HCT116 (cell line): ENCODE measurements around the gene MAMSTR. TPM values are rescaled to one million over a fixed set of nuclear protein-coding genes. Genes with fewer than 3 reads are reported as not detected.
"Not testable (repeated sequence)": the region's sequence is repeated elsewhere in the genome, so short reads cannot be mapped to it uniquely, and the experiment has no call there.

Experiments used
- ATAC-seq: fragments of 200-7000 bp; cut with Tn5 transposase; 2 replicates; pipeline ENCODE4 v1.9.1; 2020; ENCODE audit warnings: mild to moderate bottlenecking, moderate library complexity
- BruUV-seq: library from RNA; stranded (reverse); fragments of 400-500 nt; replicated peaks from 2 replicates; lab custom pipeline; 2021; lab: Mats Ljungman, UMichigan
- CTCF ChIA-PET: fragments of 300-600 bp; sonication (Branson Sonifier 250); formaldehyde crosslinking; loops from one replicate; lab custom pipeline; 2021; ENCODE audit warnings: antibody characterized with exemption; lab: Charles Lee
- POLR2A ChIA-PET: fragments of 300-600, 350-600 bp; sonication (Branson Sonifier 250); formaldehyde crosslinking; loops from one replicate; lab custom pipeline; 2021; ENCODE audit warnings: antibody characterized with exemption; lab: Charles Lee
- RAD21 ChIA-PET, 2 experiments: fragments of 300-600 bp; sonication (Branson Sonifier 250); formaldehyde crosslinking; loops; one replicate each; lab custom pipeline; 2023; ENCODE audit warnings: low total read pairs in 2 of 2; ENCODE audit not compliant: uncharacterized antibody in 2 of 2, unreplicated experiment in 2 of 2, low non-redundant PET in 1 of 2; lab: Charles Lee
- DNase-seq: peaks from one replicate; pipeline ENCODE4 v3.0.0-alpha.2; 2010; ENCODE audit warnings: low read depth, low spot score
- H2AFZ ChIP-seq: fragments of 200-600 bp; shearing (Covaris generic), sonication (generic); 2 replicates; pipeline ENCODE4 v1.6.1; 2017; ENCODE audit warnings: low read depth, mixed run types, mixed read lengths, antibody characterized with exemption, low read length; ENCODE audit not compliant: poor library complexity, severe bottlenecking
- H3K27ac ChIP-seq: 2 replicates; pipeline ENCODE4 v1.5.1; 2012; ENCODE audit warnings: low read depth, low read length
- H3K27me3 ChIP-seq: fragments of 200-600 bp; sonication (generic); 2 replicates; pipeline ENCODE4 v1.6.1; 2016; ENCODE audit warnings: mixed run types, low read length, mixed read lengths; ENCODE audit not compliant: insufficient read depth
- H3K36me3 ChIP-seq, 2 experiments: fragments of 200-500 bp in 1 of 2; fragments of 200-600 bp in 1 of 2; sonication (Bioruptor generic) in 1 of 2; sonication (generic) in 1 of 2; 2 replicates each; pipeline versions ENCODE4 v1.5.1 to v1.6.1; 2014 to 2016; ENCODE audit warnings: low read length in 2 of 2, inconsistent platforms in 1 of 2, mixed read lengths in 1 of 2, mixed run types in 1 of 2; ENCODE audit not compliant: insufficient read depth in 2 of 2, control insufficient read depth in 1 of 2
- H3K4me1 ChIP-seq, 2 experiments: fragments of 200-600 bp in 1 of 2; sonication (generic) in 1 of 2; 2 replicates each; pipeline versions ENCODE4 v1.5.1 to v1.6.1; 2012 to 2017; ENCODE audit warnings: low read length in 2 of 2, inconsistent platforms in 1 of 2, mild to moderate bottlenecking in 1 of 2, mixed read lengths in 1 of 2, mixed run types in 1 of 2, moderate library complexity in 1 of 2; ENCODE audit not compliant: insufficient read depth in 2 of 2, control insufficient read depth in 1 of 2
- H3K4me2 ChIP-seq: fragments of 200-600 bp; sonication (generic); 2 replicates; pipeline ENCODE4 v1.6.1; 2017; ENCODE audit warnings: mixed run types, low read length, mixed read lengths
- H3K4me3 ChIP-seq, 2 experiments: fragments of 200-600 bp in 1 of 2; sonication (generic) in 1 of 2; replicated peaks in 1 of 2; 2 replicates each; pipeline ENCODE4 v1.5.1; 2011 to 2016; ENCODE audit warnings: low read length in 2 of 2, control low read depth in 1 of 2, low read depth in 1 of 2, mild to moderate bottlenecking in 1 of 2, mixed read lengths in 1 of 2, mixed run types in 1 of 2
- H3K79me2 ChIP-seq: fragments of 200-600 bp; sonication (generic); 2 replicates; pipeline ENCODE4 v1.6.1; 2017; ENCODE audit warnings: mild to moderate bottlenecking, mixed run types, low read length, moderate library complexity, mixed read lengths; ENCODE audit not compliant: insufficient read depth
- H3K9ac ChIP-seq: fragments of 200-600 bp; sonication (generic); 2 replicates; pipeline ENCODE4 v1.6.1; 2016; ENCODE audit warnings: low read length, mixed read lengths
- H3K9me2 ChIP-seq: fragments of 200-600 bp; sonication (generic), shearing (Covaris generic); 2 replicates; pipeline ENCODE4 v1.6.1; 2017; ENCODE audit warnings: mixed run types, mild to moderate bottlenecking, moderate library complexity; ENCODE audit not compliant: insufficient read depth
- H3K9me3 ChIP-seq, 2 experiments: fragments of 200-500 bp in 1 of 2; fragments of 200-600 bp in 1 of 2; sonication (Bioruptor generic) in 1 of 2; sonication (generic) in 1 of 2; 2 replicates each; pipeline ENCODE4 v1.6.1; 2014 to 2017; ENCODE audit warnings: low read length in 2 of 2, mixed read lengths in 2 of 2, inconsistent platforms in 1 of 2, low read depth in 1 of 2, mild to moderate bottlenecking in 1 of 2, mixed run types in 1 of 2, moderate library complexity in 1 of 2; ENCODE audit not compliant: control insufficient read depth in 1 of 2, insufficient read depth in 1 of 2
- H4K20me1 ChIP-seq: fragments of 200-600 bp; sonication (generic), shearing (Covaris generic); 2 replicates; pipeline ENCODE4 v1.6.1; 2017; ENCODE audit warnings: mixed run types, mild to moderate bottlenecking, moderate library complexity; ENCODE audit not compliant: insufficient read depth
- SRF ChIP-seq: IDR thresholded peaks from 2 replicates; pipeline ENCODE4 v1.6.1; 2012; ENCODE audit warnings: low read depth
- intact Hi-C: fragments of 100-400 bp; cut with micrococcal nuclease; formaldehyde crosslinking; loops from 2 replicates; pipeline ENCODE4 v1.10.0; 2022
- total RNA-seq: library from RNA; stranded (reverse); gene quantifications from one replicate; pipeline ENCODE4 v1.2.1, GENCODE V29; 2021; ENCODE audit not compliant: unreplicated experiment

The MAMSTR gene
- total RNA-seq, 1 experiment from 2014 or later: 1.3 TPM

GRCh38 chr19:48768994-48769713, 49.6 kb upstream of the MAMSTR start:
- ChIA-PET RAD21 (no interaction called here), POLR2A (interaction anchor here (1.2 kb wide), 1 partner anchor 123 kb away, joined by 3 read pairs; the partner anchor contains the start of gene CA11), CTCF (no interaction called here)
- no peaks in the 10 kb centered on the region for H3K27me3 ChIP-seq
- H3K9me3 ChIP-seq: no peaks in the 10 kb centered on the region
- no TSS peak for BruUV-seq
- no peaks in the 10 kb centered on the region for H3K36me3 ChIP-seq
- no peaks in the 10 kb centered on the region for H4K20me1 ChIP-seq
- no peaks in the 10 kb centered on the region for H3K9me2 ChIP-seq
- H3K4me1 ChIP-seq: peaks cover 12 to 25% of the 10 kb centered on the region in 2 experiments
- no peak overlapping the region for H3K4me3 ChIP-seq
- H3K4me2 ChIP-seq: no peak overlapping the region
- H3K27ac ChIP-seq: peak overlapping the region; percentile 74; the same call in 1 of the 2 replicates
- intact Hi-C loops: no loop called here
- no peak overlapping the region for H2AFZ ChIP-seq
- H3K79me2 ChIP-seq: no peaks in the 10 kb centered on the region
- no peak overlapping the region for H3K9ac ChIP-seq
- ATAC-seq (no peak), DNase-seq (no peak)
- TF ChIP-seq SRF: no peak

- RAD21 ChIA-PET, H2AFZ ChIP-seq, H3K27me3 ChIP-seq, H3K9ac ChIP-seq, H3K27ac ChIP-seq, POLR2A ChIA-PET, DNase-seq, H3K79me2 ChIP-seq, H3K9me3 ChIP-seq, H3K36me3 ChIP-seq, H3K4me2 ChIP-seq, CTCF ChIA-PET, ATAC-seq, H3K9me2 ChIP-seq, H4K20me1 ChIP-seq, BruUV-seq, intact Hi-C loops, H3K4me3 ChIP-seq: not testable (repeated sequence)
- H3K4me1 ChIP-seq: peaks cover 12 to 24% of the 10 kb centered on the region in 2 experiments
Observed at GRCh38 chr19:48768171-48768753, 48.7 kb upstream of the MAMSTR start.

- H3K79me2 ChIP-seq, POLR2A ChIA-PET, H2AFZ ChIP-seq, H3K9me3 ChIP-seq, DNase-seq, H3K27ac ChIP-seq, H3K9ac ChIP-seq, H3K9me2 ChIP-seq, CTCF ChIA-PET, BruUV-seq, H3K4me3 ChIP-seq, H4K20me1 ChIP-seq, H3K27me3 ChIP-seq, H3K36me3 ChIP-seq, RAD21 ChIA-PET, intact Hi-C loops, H3K4me2 ChIP-seq, ATAC-seq: not testable (repeated sequence)
- peaks cover 8 to 13% of the 10 kb centered on the region in 2 experiments; a peak in 3 of 4 replicates for H3K4me1 ChIP-seq
Observed at GRCh38 chr19:48765816-48766215, 46.3 kb upstream of the MAMSTR start.
